Fibroblast of lung (primary cell): ENCODE data around the gene OCIAD1. TPM values are rescaled to one million over a fixed set of nuclear protein-coding genes. Genes with fewer than 3 reads are reported as not detected.

ENCODE experiments used
- DNase-seq, 2 donors: peaks; one replicate each; pipeline versions ENCODE4 v3.0.0 to v3.0.0-alpha.2; 2010; ENCODE audit warnings: low read depth in 2 of 2
- H2AFZ ChIP-seq: 2 replicates; pipeline ENCODE4 v1.5.1; 2012; ENCODE audit warnings: low read length, control low read depth, inconsistent platforms
- H3K27ac ChIP-seq: 2 replicates; pipeline ENCODE4 v1.5.1; 2011; ENCODE audit warnings: low read length, control low read depth; ENCODE audit not compliant: insufficient read depth
- H3K27me3 ChIP-seq: 2 replicates; pipeline ENCODE4 v1.5.1; 2011; ENCODE audit warnings: mild to moderate bottlenecking, low read length; ENCODE audit not compliant: control insufficient read depth, insufficient read depth
- H3K36me3 ChIP-seq: 2 replicates; pipeline ENCODE4 v1.5.1; 2011; ENCODE audit warnings: low read length; ENCODE audit not compliant: control insufficient read depth, insufficient read depth
- H3K4me1 ChIP-seq: 2 replicates; pipeline ENCODE4 v1.5.1; 2011; ENCODE audit warnings: low read length; ENCODE audit not compliant: control insufficient read depth, insufficient read depth; ENCODE audit errors: extremely low read depth
- H3K4me2 ChIP-seq: 2 replicates; pipeline ENCODE4 v1.5.1; 2011; ENCODE audit warnings: low read length, control low read depth; ENCODE audit not compliant: insufficient read depth; ENCODE audit errors: extremely low read depth
- H3K4me3 ChIP-seq, 4 experiments: fragments of 200-600 bp in 1 of 4; sonication (generic) in 1 of 4; replicated peaks in 1 of 4; 2 replicates each; pipeline ENCODE4 v1.5.1; 2011 to 2016; ENCODE audit warnings: low read length in 4 of 4, low read depth in 3 of 4, mild to moderate bottlenecking in 3 of 4, control low read depth in 2 of 4, inconsistent platforms in 1 of 4, mixed read lengths in 1 of 4; ENCODE audit not compliant: insufficient read depth in 1 of 4; ENCODE audit errors: control extremely low read depth in 1 of 4
- H3K79me2 ChIP-seq: 2 replicates; pipeline ENCODE4 v1.5.1; 2012; ENCODE audit warnings: mild to moderate bottlenecking, low read length, inconsistent platforms; ENCODE audit not compliant: control insufficient read depth, insufficient read depth
- H3K9ac ChIP-seq: 2 replicates; pipeline ENCODE4 v1.5.1; 2011; ENCODE audit warnings: mild to moderate bottlenecking, low read length, control low read depth; ENCODE audit not compliant: insufficient read depth
- H3K9me3 ChIP-seq: 2 replicates; pipeline ENCODE4 v1.5.1; 2012; ENCODE audit warnings: low read depth, low read length; ENCODE audit not compliant: control insufficient read depth, insufficient read depth
- H4K20me1 ChIP-seq: 2 replicates; pipeline ENCODE4 v1.5.1; 2011; ENCODE audit warnings: low read length; ENCODE audit not compliant: control insufficient read depth, insufficient read depth; ENCODE audit errors: extremely low read depth
- EZH2 ChIP-seq: IDR thresholded peaks from 2 replicates; pipeline ENCODE4 v1.5.1; 2012; ENCODE audit warnings: low read length, control low read depth, mild to moderate bottlenecking; ENCODE audit errors: missing control alignments
- polyA plus RNA-seq, 2 donors: library from polyadenylated mRNA; depleted of rRNA in 1 of 2; stranded (reverse) in 1 of 2; unstranded in 1 of 2; fragments of >200 nt; gene quantifications; 2 replicates each; pipeline ENCODE4 v1.2.1, GENCODE V29; 2011 to 2012; ENCODE audit warnings: missing spikeins in 1 of 2
- total RNA-seq: library from RNA; depleted of rRNA; stranded (reverse); fragments of >200 nt; gene quantifications from 2 replicates; pipeline ENCODE4 v1.2.1, GENCODE V29; 2014
- TF ChIP-seq, protein P1 (sequence below), 2 donors: IDR thresholded peaks in 1 of 2; conservative IDR thresholded peaks in 1 of 2; 1 replicate in 1 of 2; 2 replicates in 1 of 2; pipeline ENCODE4 v1.5.1; 2011 to 2012; ENCODE audit warnings: low read length in 2 of 2, control low read depth in 1 of 2, inconsistent platforms in 1 of 2, low read depth in 1 of 2, mild to moderate bottlenecking in 1 of 2

Gene OCIAD1
- total and polyA plus RNA-seq, 2 donors (not counting 1 experiment from before 2014, with no cell fraction given) = 92.8 to 163 TPM

DNA sequence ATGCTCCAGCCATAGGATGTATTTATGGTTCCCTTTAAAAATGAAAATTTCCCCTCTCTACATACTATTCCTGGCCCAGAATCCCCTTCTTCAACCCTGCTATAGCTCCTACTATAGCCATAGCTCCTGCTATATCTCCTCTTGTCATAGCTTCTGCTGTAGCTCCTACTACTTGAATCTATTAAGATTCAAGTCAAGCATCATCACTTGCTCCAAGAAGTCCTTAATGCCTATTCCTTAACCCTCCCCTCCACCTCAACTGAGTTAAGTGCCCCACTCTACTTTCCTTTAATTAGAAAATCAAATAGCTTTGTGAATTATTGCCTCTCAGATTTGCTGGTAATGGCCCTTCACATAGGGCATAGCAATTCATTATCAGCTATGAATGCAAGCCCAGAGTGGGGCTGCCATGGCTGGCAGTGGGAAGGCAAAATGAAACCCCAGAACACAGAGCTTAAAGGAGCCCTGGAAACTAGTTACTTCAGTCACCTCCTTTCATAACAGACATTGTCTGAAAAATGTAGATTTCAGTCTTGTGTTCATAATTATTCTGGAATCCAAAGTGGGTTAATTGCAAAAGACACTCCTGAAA is 60.2 kb downstream of the OCIAD1 start:
- no peaks in the 10 kb centered on the region for H3K79me2 ChIP-seq
- no peak for DNase-seq
- H3K4me1 ChIP-seq = no peaks in the 10 kb centered on the region
- no peak overlapping the region for H3K27ac ChIP-seq
- H3K27me3 ChIP-seq = no peaks in the 10 kb centered on the region
- no peak overlapping the region for H3K9ac ChIP-seq
- no peak overlapping the region for H3K4me3 ChIP-seq
- H4K20me1 ChIP-seq = no peaks in the 10 kb centered on the region
- no peak overlapping the region for H2AFZ ChIP-seq
- H3K9me3 ChIP-seq = no peaks in the 10 kb centered on the region
- TF ChIP-seq, protein P1, sequence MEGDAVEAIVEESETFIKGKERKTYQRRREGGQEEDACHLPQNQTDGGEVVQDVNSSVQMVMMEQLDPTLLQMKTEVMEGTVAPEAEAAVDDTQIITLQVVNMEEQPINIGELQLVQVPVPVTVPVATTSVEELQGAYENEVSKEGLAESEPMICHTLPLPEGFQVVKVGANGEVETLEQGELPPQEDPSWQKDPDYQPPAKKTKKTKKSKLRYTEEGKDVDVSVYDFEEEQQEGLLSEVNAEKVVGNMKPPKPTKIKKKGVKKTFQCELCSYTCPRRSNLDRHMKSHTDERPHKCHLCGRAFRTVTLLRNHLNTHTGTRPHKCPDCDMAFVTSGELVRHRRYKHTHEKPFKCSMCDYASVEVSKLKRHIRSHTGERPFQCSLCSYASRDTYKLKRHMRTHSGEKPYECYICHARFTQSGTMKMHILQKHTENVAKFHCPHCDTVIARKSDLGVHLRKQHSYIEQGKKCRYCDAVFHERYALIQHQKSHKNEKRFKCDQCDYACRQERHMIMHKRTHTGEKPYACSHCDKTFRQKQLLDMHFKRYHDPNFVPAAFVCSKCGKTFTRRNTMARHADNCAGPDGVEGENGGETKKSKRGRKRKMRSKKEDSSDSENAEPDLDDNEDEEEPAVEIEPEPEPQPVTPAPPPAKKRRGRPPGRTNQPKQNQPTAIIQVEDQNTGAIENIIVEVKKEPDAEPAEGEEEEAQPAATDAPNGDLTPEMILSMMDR (conservative IDR thresholded peaks at IDR 0.05 in 1 of 2, IDR thresholded peaks at IDR 0.05 in 1 of 2; ENCODE audit: low read depth in 1 of 2, low read length in 2 of 2) = no peak
- no peak for TF ChIP-seq EZH2
- no peaks in the 10 kb centered on the region for H3K36me3 ChIP-seq
- H3K4me2 ChIP-seq = no peak overlapping the region

GRCh38 chr4:48896845-48897244 is 66.0 kb downstream of the OCIAD1 start:
- Histone ChIP-seq H3K79me2 (no peaks in the 10 kb centered on the region), H3K36me3 (no peaks in the 10 kb centered on the region), H2AFZ (no peak overlapping the region), H3K9ac (no peak overlapping the region), H3K27ac (no peak overlapping the region), H3K9me3 (no peaks in the 10 kb centered on the region), H3K4me3 (no peak overlapping the region), H3K4me1 (no peaks in the 10 kb centered on the region), H3K4me2 (no peak overlapping the region), H4K20me1 (no peaks in the 10 kb centered on the region), H3K27me3 (no peaks in the 10 kb centered on the region)
- no peak for DNase-seq
- TF ChIP-seq, protein P1 (conservative IDR thresholded peaks at IDR 0.05 in 1 of 2, IDR thresholded peaks at IDR 0.05 in 1 of 2; ENCODE audit: low read depth in 1 of 2, low read length in 2 of 2) = no peak
- no peak for TF ChIP-seq EZH2

- peak; percentile 20 to 66 for DNase-seq
- Histone ChIP-seq H3K4me1 (peaks cover 3% of the 10 kb centered on the region), H4K20me1 (no peaks in the 10 kb centered on the region), H3K27me3 (no peaks in the 10 kb centered on the region), H3K9ac (no peak overlapping the region), H3K9me3 (no peaks in the 10 kb centered on the region), H3K4me3 (no peak overlapping the region), H3K79me2 (no peaks in the 10 kb centered on the region), H3K27ac (no peak overlapping the region), H3K4me2 (no peak overlapping the region), H3K36me3 (no peaks in the 10 kb centered on the region), H2AFZ (no peak overlapping the region)
- TF ChIP-seq, protein P1 (conservative IDR thresholded peaks at IDR 0.05 in 1 of 2, IDR thresholded peaks at IDR 0.05 in 1 of 2; ENCODE audit: low read depth in 1 of 2, low read length in 2 of 2) = no peak
- no peak for TF ChIP-seq EZH2
Observed at GRCh38 chr4:48898733-48899431, 68.0 kb downstream of the OCIAD1 start.
